ENCODE data around the gene MACROH2A1. TPM values are rescaled to one million over a fixed set of nuclear protein-coding genes. Genes with fewer than 3 reads are reported as not detected.
A peak's percentile ranks its signal among the peaks of the same experiment; 100 is the strongest.

Gene MACROH2A1
- total RNA-seq, 1 donor from 2014 or later: 190 TPM

GRCh38 chr5:135313405-135313804 lies 85.6 kb downstream of the MACROH2A1 start:
- H3K4me1 ChIP-seq: no peaks in the 10 kb centered on the region
- H3K9me3 ChIP-seq: no peaks in the 10 kb centered on the region
- no peak overlapping the region for H3K27ac ChIP-seq
- intact Hi-C loops (cut with DNase I): no loop called here
- peak in 1 of 2 donors; percentile 58 for DNase-seq (ENCODE audit: extremely low spot score in 2 of 2)
- TF ChIP-seq, protein P1, sequence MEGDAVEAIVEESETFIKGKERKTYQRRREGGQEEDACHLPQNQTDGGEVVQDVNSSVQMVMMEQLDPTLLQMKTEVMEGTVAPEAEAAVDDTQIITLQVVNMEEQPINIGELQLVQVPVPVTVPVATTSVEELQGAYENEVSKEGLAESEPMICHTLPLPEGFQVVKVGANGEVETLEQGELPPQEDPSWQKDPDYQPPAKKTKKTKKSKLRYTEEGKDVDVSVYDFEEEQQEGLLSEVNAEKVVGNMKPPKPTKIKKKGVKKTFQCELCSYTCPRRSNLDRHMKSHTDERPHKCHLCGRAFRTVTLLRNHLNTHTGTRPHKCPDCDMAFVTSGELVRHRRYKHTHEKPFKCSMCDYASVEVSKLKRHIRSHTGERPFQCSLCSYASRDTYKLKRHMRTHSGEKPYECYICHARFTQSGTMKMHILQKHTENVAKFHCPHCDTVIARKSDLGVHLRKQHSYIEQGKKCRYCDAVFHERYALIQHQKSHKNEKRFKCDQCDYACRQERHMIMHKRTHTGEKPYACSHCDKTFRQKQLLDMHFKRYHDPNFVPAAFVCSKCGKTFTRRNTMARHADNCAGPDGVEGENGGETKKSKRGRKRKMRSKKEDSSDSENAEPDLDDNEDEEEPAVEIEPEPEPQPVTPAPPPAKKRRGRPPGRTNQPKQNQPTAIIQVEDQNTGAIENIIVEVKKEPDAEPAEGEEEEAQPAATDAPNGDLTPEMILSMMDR (IDR thresholded peaks at IDR 0.05): no peak
- TF ChIP-seq POLR2A (IDR thresholded peaks at IDR 0.05) (no peak), POLR2AphosphoS5 (IDR thresholded peaks at IDR 0.05; ENCODE audit: insufficient read depth in 1 of 2, low read depth in 1 of 2) (no peak)
- no peaks in the 10 kb centered on the region for H3K36me3 ChIP-seq
- H3K4me3 ChIP-seq: no peak overlapping the region
- no peaks in the 10 kb centered on the region for H3K27me3 ChIP-seq

DNA sequence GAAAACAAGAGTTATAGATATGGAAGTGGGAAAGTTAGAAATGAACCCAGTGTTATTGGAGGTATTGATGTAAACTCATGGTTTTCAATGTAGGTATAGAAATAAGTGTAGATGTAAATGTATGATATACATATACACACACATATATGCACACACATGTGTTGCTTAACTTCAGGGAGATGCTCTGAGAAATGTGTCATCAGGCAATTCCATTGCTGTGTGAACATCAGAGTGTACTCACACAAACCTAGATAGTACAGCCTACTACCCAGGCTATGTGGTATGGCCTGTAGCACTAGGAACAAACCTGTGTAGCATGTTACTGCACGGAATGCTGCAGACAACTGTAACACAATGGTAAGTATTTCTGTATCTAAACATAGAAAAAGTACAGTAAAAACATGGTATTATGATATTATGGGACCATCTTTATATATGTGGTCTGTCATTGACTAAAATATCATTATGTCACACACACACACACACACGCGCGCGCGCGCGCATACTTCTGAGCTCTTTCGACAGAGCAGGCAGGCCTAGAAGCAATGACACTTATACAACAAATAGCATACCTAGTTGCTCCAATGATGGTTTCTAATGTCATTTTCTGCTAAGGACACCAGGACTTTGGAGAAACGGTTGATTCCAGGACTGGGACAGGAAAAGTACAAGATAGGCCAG lies 86.6 kb downstream of the MACROH2A1 start:
- no peaks in the 10 kb centered on the region for H3K36me3 ChIP-seq
- no peak overlapping the region for H3K4me3 ChIP-seq
- no peak overlapping the region for H3K27ac ChIP-seq
- TF ChIP-seq POLR2A (IDR thresholded peaks at IDR 0.05) (no peak), POLR2AphosphoS5 (IDR thresholded peaks at IDR 0.05; ENCODE audit: insufficient read depth in 1 of 2, low read depth in 1 of 2) (no peak)
- TF ChIP-seq, protein P1 (IDR thresholded peaks at IDR 0.05): no peak
- no peaks in the 10 kb centered on the region for H3K4me1 ChIP-seq
- no peaks in the 10 kb centered on the region for H3K27me3 ChIP-seq
- intact Hi-C loops (cut with DNase I): no loop called here
- no peaks in the 10 kb centered on the region for H3K9me3 ChIP-seq
- no peak for DNase-seq (ENCODE audit: extremely low spot score in 2 of 2)

DNA sequence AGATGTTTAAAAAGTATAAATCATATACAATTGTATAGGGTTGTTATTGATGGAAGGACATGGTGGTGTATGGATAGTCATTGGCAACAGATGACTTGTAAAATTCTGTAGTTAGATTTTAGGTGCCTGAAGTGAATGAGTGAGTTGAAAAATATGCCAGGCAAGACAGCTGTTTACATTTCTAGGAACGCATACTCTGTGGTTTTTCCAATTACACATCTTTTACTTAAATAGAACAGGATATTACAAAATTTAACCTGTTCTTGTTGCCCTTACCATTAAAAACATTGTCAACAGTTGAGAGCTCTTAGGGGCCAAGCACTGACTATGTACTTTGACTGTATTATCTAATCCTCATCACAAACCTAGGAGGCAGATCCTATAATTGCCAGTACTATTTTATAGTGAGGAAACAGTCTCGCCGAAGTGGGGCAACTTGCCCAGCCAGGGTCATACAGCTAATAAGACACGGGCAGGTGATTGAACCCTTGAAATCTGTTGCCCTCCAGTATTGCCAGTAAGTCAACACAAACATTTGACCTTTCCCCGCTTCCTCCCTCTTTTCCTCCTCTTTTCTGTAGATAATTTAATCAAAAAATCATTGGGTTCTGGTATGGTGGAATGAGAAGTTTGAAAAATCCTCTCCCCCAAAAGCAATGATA lies 88.6 kb downstream of the MACROH2A1 start:
- DNase-seq (ENCODE audit: extremely low spot score in 2 of 2): no peak
- no peaks in the 10 kb centered on the region for H3K36me3 ChIP-seq
- no peak overlapping the region for H3K4me3 ChIP-seq
- H3K27me3 ChIP-seq: no peaks in the 10 kb centered on the region
- H3K27ac ChIP-seq: no peak overlapping the region
- no peaks in the 10 kb centered on the region for H3K9me3 ChIP-seq
- intact Hi-C loops (cut with DNase I): no loop called here
- no peaks in the 10 kb centered on the region for H3K4me1 ChIP-seq
- no peak for TF ChIP-seq POLR2AphosphoS5 (IDR thresholded peaks at IDR 0.05; ENCODE audit: insufficient read depth in 1 of 2, low read depth in 1 of 2)
- TF ChIP-seq, protein P1 (IDR thresholded peaks at IDR 0.05): no peak
- TF ChIP-seq POLR2A (IDR thresholded peaks at IDR 0.05): no peak

DNA sequence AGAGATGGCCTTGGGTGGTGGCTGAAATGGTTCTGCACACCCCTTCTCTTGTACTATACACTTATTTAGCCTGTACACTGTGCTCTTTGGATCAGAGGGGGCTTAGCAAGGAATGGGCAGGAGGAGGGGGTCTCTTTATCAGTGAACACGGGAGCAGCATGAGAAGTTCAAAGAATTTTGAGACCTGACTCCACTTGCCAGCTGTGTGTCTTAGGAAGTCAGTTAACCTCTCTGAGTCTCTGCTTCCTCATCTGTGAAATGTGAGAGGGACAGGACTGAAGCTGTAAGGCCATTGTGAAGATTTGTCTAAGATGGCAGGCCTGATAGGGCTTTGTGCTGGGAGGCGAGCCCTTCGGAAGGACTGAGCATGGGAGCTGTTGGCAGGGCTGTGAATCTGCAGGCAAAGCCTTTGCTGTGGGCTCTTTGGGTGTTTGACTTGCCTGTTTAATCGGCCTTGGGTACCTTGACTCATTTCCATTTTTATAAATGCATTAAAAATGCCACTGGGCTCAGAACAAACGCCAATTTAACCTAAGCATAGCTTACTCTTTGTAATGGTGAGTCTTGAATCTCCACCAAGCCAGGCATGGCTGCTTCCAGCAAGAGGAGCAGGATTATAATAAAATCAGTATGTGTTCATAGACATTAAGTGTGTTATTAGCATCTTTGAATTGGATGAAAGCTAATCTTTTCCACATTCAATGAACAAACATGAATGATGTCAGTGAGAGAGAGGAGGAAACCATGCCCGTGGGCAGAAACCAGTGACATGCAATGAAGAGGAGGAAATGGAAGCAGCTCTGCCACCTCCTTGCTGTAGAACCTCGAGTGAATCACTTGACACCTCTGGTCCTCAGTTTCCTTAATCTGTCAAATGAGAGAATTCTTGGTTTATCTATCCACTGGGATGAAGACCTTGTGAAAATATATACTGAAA lies 89.4 kb downstream of the MACROH2A1 start:
- H3K9me3 ChIP-seq: no peaks in the 10 kb centered on the region
- no peak overlapping the region for H3K27ac ChIP-seq
- no peak overlapping the region for H3K4me3 ChIP-seq
- DNase-seq (ENCODE audit: extremely low spot score in 2 of 2): no peak
- no peaks in the 10 kb centered on the region for H3K4me1 ChIP-seq
- H3K27me3 ChIP-seq: no peaks in the 10 kb centered on the region
- TF ChIP-seq, protein P1 (IDR thresholded peaks at IDR 0.05): no peak
- no peak for TF ChIP-seq POLR2A (IDR thresholded peaks at IDR 0.05)
- no peak for TF ChIP-seq POLR2AphosphoS5 (IDR thresholded peaks at IDR 0.05; ENCODE audit: insufficient read depth in 1 of 2, low read depth in 1 of 2)
- intact Hi-C loops (cut with DNase I): no loop called here
- no peaks in the 10 kb centered on the region for H3K36me3 ChIP-seq

All from vagina (tissue), 2 donors.